Renal pelvis (tissue), 4 donors: ENCODE results near the gene PGLYRP1. TPM values are rescaled to one million over a fixed set of nuclear protein-coding genes. Genes with fewer than 3 reads are reported as not detected.

ENCODE experiments used
- DNase-seq: peaks from one replicate; pipeline ENCODE4 v3.0.0-alpha.2; 2013
- polyA plus RNA-seq, 3 donors: library from polyadenylated mRNA; unstranded; fragments of 120-200 nt; gene quantifications; one replicate each; pipeline ENCODE4 v1.2.1, GENCODE V29; 2013; ENCODE audit not compliant: insufficient read length in 3 of 3

Gene PGLYRP1
- polyA plus RNA-seq, 3 donors, result 0.78 to 1.1 (median 0.84) TPM

- DNase-seq, result no peak
These were observed 10.5 kb upstream of the PGLYRP1 start for GRCh38 chr19:46033401-46033800.

GRCh38 chr19:46032597-46033025 is 9.8 kb upstream of the PGLYRP1 start:
- DNase-seq, result no peak

GRCh38 chr19:46031781-46032596 is 9.1 kb upstream of the PGLYRP1 start:
- DNase-seq, result no peak

GRCh38 chr19:46030812-46031550 is 8.1 kb upstream of the PGLYRP1 start:
- peak; percentile 34 for DNase-seq

GRCh38 chr19:46025835-46026234 is 3.0 kb upstream of the PGLYRP1 start:
- no peak for DNase-seq

GRCh38 chr19:46023311-46023779 is 492 bp upstream of the PGLYRP1 start:
- DNase-seq, result no peak

GRCh38 chr19:46022061-46022430 is 807 bp downstream of the PGLYRP1 start:
- no peak for DNase-seq

GRCh38 chr19:46021531-46022041 is 1.3 kb downstream of the PGLYRP1 start:
- no peak for DNase-seq

- DNase-seq, result no peak
These were observed 2.1 kb downstream of the PGLYRP1 start for GRCh38 chr19:46020819-46021125.

- no peak for DNase-seq
These were observed 3.6 kb downstream of the PGLYRP1 start for GRCh38 chr19:46019270-46019669.

- no peak for DNase-seq
These were observed 4.1 kb downstream of the PGLYRP1 start for GRCh38 chr19:46018729-46019251.

GRCh38 chr19:46017874-46018675 is 4.8 kb downstream of the PGLYRP1 start:
- DNase-seq, result no peak

- no peak for DNase-seq
These were observed 5.8 kb downstream of the PGLYRP1 start for GRCh38 chr19:46017095-46017429.

- peak; percentile 75 for DNase-seq
These were observed 6.3 kb downstream of the PGLYRP1 start for GRCh38 chr19:46016426-46017094.

GRCh38 chr19:46015687-46016425 is 7.0 kb downstream of the PGLYRP1 start:
- no peak for DNase-seq

GRCh38 chr19:46014941-46015686 is 7.7 kb downstream of the PGLYRP1 start:
- DNase-seq, result peak; percentile 68

- no peak for DNase-seq
These were observed 8.3 kb downstream of the PGLYRP1 start for GRCh38 chr19:46014534-46014933.

- peak; percentile 57 for DNase-seq
These were observed 13.0 kb downstream of the PGLYRP1 start for GRCh38 chr19:46009530-46010510.

- no peak for DNase-seq
These were observed 16.4 kb downstream of the PGLYRP1 start for GRCh38 chr19:46006411-46006810.
